GM20000 (cell line): ENCODE measurements around the gene SUGCT.

Experiments
- DNase-seq: peaks from one replicate; pipeline ENCODE4 v3.0.0; 2012; ENCODE audit warnings: low spot score
- CTCF ChIP-seq: IDR thresholded peaks from 2 replicates; pipeline ENCODE4 v1.5.1; 2012; ENCODE audit warnings: mild to moderate bottlenecking, control low read depth; ENCODE audit errors: extremely low read depth, missing control alignments

The SUGCT gene

GRCh38 chr7:40232242-40232893, 97.6 kb downstream of the SUGCT start:
- peak; percentile 54 for TF ChIP-seq CTCF
- peak; percentile 22 for DNase-seq

DNA sequence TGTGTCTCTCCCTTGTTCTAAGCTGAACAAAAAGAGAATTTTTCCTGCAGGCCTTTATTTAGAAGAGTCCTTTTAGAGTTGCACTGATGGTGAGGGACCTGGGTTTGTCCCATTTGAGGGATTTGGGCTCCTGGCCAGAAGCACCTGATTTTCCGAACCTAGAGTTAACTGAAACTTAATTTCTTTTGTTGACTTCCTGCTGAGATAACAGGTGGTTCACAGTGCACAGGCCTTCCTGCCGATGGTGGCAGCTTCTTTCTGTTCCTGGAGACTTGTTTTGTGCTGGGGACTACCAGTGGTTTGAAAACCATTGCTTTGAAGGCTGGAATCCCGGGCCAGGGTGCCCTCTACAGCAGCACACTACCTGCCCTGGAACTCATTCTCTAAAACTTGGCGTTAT, 99.2 kb downstream of the SUGCT start:
- TF ChIP-seq CTCF, result no peak
- DNase-seq, result peak; percentile 10

DNA sequence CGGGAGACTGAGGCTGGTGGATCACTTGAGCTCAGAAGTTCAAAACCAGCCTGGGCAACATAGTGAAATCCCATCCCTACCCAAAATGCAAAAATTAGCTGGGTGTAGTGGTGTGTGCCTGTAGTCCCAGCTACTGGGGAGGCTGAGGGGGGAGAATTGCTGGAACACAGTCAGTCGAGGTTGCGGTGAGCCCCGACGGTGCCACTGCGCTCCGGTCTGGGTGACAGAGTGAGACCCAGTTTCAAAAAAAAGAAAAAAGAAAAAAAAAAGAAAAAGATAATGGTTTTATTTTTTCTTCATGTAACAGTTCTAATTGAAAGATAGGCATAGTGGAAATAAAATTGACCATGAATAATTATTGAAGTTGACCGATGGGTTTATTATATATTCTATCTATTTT, 99.9 kb downstream of the SUGCT start:
- TF ChIP-seq CTCF, result no peak
- no peak for DNase-seq

DNA sequence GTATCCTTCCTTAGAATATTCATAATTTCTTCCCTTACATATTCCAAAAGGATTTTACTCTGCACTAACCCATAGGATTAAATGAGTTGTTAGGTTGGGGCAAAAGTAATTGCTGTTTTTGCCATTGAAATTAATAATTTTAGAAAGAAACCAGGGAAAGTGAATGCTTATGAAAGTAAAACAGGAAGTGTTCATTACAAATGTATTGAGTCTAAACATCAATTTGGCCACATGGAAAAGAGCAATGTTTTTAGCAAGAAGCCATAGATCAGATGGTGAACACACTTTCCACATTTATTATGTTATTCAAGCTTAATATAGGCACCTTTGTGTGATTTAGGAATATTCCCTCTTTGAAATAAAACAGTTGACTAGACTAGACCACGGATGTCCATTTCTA, 102.9 kb downstream of the SUGCT start:
- no peak for DNase-seq
- TF ChIP-seq CTCF, result no peak

DNA sequence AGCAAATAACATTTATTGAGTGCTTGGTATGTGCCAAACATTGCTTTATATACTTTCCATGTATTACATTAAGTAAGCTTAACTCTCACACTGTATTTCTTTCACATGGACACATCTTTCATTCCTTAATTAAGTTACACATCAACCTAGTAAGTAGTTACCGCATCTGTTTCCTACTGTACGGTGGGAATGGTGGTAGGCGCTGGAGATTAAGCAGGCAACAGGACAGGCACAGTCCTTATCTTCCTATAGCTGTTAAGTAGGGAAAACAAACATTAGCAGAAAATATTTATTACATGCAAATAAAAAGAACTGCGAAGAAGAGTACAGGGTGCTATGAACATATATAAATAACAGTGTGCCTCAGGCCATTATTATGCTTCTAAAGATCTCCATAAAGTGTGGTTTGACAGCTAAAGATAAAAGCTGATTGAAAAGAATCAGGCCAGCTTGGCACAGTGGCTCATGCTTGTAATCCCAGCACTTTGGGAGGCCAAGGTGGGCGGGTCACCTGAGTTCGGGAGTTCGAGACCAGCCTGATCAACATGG, 105.0 kb downstream of the SUGCT start:
- no peak for DNase-seq

GRCh38 chr7:40243076-40243475, 108.3 kb downstream of the SUGCT start:
- no peak for DNase-seq

More for the DNA sequence above, 105.0 kb downstream of the SUGCT start:
- TF ChIP-seq CTCF, result no peak

DNA sequence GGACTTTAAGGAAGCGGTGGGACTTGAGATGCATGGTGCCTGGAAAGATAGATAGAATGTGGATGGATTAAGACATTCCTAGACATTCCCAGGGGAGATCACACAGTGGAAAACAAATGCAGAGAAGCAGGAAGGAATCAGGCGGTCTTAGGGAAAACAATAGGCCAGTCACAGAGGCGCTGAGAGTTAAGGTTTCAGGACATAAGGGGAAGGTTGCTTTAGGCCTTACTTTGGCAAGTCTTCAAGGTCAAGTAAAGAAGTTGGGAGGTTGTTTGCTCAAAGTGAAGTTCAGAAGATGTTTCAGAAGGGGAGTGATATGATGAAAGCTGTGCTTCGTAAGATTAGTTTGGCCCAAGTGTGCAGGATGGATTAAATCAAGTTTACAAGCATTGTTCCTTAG, 109.4 kb downstream of the SUGCT start:
- TF ChIP-seq CTCF, result no peak
- DNase-seq, result no peak

More at GRCh38 chr7:40243076-40243475, 108.3 kb downstream of the SUGCT start:
- TF ChIP-seq CTCF, result no peak
